NCI-H69 (cell line): ENCODE measurements around the gene DOCK9.

Experiments
- DNase-seq: peaks from one replicate; lab custom pipeline; 2025; lab: John Stamatoyannopoulos, UW

DOCK9 gene

GRCh38 chr13:98977568-98978265 lies at the start of gene DOCK9:
Gene DOCK9 (minus strand): TSS chr13:98978064. CDS start chr13:98977909, 155 bp downstream.
- DNase-seq, result peak; percentile 79

DNA sequence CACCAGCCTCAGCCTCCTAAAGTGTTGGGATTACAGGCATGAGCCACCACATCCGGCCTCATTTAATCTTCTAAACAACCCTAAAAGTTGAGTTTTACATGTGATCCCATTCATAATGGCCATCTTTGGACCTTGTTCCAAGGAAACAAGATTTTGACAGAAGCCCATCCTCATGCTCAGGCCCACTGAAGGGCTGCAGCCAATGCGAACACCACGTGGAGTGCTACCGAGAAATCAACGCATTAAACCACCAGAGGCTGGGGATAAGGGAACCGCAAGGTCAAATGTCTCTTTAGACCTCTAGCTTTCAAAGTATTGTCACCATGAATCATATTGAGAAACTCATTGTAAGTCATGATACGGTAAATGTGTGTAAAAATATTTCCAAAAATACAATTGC lies 49.4 kb upstream of the DOCK9 start:
- no peak for DNase-seq

GRCh38 chr13:99022941-99023340 lies 45.1 kb upstream of the DOCK9 start:
- peak; percentile 43 for DNase-seq

DNA sequence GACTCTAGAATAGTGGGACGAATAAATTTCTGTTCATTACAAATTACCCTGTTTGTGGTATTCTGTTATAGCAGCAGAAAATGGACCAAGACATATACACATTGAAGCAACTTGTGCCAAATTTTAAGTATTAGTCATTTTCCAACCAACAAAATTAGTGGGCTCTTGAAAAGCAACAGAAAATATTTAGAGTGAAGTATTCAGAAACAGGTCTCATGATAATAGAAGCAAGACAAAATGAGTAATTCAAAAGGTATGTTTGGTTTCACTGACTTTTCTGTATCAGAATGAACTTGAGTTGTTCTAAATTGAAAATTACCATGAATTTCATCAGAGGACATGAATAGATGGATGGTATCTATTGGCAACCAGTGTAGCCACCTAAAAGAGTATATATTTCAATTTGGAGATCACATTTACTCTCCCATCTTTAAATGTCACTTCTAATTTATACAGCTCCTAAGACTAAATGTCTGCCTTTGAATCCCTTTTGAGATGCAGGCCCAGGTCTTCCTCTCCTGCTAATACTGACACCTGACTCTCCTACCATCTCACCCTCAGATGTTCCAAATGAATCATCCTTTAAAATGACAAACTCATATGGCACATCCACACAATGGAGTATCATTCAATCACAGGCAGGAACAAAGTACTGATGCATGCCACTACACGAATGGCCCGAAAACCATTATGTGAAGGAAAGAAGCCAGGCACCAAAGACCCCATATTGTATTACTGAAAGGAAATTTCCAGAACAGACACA lies 40.7 kb upstream of the DOCK9 start:
- DNase-seq, result no peak

- DNase-seq, result peak; percentile 46
Observed at GRCh38 chr13:99015606-99016490, 38.0 kb upstream of the DOCK9 start.

DNA sequence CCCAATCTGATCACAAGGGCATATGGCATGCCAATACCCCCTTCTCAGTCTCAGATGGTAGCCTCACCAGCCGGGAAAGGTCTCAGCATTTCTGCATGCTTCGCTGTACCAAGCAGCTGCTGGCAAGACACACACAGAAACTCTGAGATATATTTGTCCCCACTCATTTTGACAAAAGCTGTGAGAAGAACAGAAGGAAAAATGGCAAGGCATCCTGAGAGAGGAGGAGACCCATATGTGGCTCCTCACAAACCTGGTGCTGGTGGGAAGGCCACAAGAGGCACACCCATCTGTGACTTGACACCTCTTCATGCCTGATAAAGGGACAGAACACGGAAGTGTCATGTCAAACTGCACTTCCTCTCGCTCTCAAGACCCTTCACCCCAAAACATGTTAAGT lies 36.7 kb upstream of the DOCK9 start:
- DNase-seq, result no peak

GRCh38 chr13:99013951-99014350 lies 36.1 kb upstream of the DOCK9 start:
- no peak for DNase-seq

DNA sequence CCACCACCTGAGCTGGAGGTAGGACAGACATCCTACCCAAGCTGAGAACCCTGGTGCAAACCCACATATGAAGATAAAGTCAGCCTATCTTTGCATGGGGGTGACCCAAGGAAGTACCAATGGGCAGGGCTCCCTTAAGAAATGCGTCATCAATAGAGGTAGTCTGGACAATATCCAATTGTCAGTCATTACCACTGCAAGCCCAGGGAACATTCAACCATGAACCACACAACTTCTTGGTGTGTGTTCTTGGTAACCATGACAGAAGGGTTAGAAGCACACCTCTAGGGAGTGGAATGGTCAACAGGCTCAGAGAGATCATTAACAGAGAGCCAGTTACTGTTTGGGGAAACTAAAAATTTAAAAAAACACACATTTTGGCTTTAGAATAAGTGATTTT lies 34.7 kb upstream of the DOCK9 start:
- DNase-seq, result no peak

DNA sequence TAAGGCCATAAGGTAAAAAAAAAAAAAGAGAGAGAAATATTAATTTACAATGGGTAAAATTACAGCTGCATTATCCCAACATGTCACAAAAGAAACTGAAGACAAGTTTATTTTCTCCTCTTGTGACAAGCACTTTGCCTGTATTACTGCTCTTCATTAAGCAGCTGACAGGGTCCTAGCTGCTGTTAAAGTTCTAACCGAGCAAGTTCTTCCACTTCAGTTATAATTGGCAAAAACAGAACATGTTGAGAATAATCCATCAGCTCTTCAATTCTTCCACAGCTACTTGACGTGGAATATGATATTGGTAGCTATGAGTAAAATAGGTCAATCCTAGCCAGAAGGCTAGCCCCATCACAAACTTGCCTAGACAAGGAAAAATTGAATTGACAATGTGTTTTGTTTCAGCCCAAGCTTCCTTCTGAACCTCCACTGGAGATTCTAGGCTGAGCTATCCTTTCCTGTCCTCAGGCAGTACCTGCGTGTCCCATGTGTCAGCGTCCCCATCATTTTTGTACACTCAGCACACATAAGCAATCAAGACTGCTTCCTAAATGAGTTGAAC lies 32.2 kb upstream of the DOCK9 start:
- no peak for DNase-seq

GRCh38 chr13:99008577-99008976 lies 30.7 kb upstream of the DOCK9 start:
- peak; percentile 30 for DNase-seq

- DNase-seq, result no peak
Observed at GRCh38 chr13:99007414-99007986, 29.6 kb upstream of the DOCK9 start.

GRCh38 chr13:99005609-99006008 lies 27.7 kb upstream of the DOCK9 start:
- no peak for DNase-seq

- DNase-seq, result peak; percentile 21
Observed at GRCh38 chr13:99004978-99005377, 27.1 kb upstream of the DOCK9 start.

DNA sequence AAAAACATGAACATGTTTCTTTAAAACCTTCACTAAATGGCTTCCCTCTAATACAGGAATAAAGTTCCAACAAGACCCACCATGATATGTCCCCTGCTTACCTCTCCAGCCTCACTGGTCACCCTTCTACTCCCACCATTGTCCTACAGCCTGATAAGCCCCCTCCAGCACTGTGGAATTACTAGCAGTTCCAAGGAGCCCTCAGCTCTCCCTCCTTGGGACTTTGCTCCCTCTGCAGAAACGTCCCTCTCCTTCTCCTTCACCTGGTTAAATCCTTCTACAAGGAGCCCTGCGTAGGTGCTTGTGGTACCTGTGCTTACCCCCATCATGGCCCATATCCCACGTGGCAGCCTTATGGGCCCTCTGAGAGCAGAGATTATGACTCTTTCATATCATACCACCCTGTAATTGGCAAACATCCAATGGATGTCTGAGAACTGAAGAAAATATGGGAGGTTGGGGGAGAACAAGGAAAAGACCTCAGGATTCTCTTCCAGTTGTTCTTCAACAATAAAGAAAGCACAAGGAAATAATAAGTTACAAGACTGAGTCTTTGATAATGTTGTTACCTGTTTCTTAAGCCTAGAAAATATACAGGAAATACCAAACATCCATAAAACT lies 26.1 kb upstream of the DOCK9 start:
- DNase-seq, result peak; percentile 58

- DNase-seq, result no peak
Observed at GRCh38 chr13:99003186-99003585, 25.3 kb upstream of the DOCK9 start.

GRCh38 chr13:99002172-99002710 lies 24.4 kb upstream of the DOCK9 start:
- no peak for DNase-seq

- DNase-seq, result no peak
Observed at GRCh38 chr13:99000137-99000536, 22.3 kb upstream of the DOCK9 start.

DNA sequence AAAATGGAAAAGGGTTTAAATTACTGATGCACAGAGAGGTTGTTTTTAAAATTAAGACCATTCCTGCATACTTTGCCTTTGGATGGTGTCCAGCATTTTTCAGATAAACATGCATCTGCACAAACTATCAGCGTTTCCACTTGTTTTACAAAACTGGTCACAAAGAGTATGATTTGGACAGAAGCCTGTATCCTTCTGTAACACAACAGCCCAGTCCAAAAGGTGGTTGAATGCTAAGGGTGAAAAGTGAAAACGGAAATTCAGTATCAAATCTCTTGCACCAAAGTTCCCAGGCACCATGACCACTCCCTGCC lies 21.7 kb upstream of the DOCK9 start:
- no peak for DNase-seq

- peak; percentile 25 for DNase-seq
Observed at GRCh38 chr13:98998831-98999638, 21.2 kb upstream of the DOCK9 start.
